Neural cell (in vitro differentiated cells): ENCODE results near the gene METRN. TPM values are rescaled to one million over a fixed set of nuclear protein-coding genes. Genes with fewer than 3 reads are reported as not detected.
A peak's percentile ranks its signal among the peaks of the same experiment; 100 is the strongest.

Experiments
- H2AFZ ChIP-seq: fragments of 200-600, 300-800 bp; sonication (generic), shearing (Covaris generic); 2 replicates; pipeline ENCODE4 v1.6.0; 2014; ENCODE audit warnings: low read depth, mild to moderate bottlenecking, antibody characterized with exemption, low read length, moderate library complexity
- H3F3A ChIP-seq: fragments of 200-600 bp; shearing (Covaris generic); 2 replicates; pipeline ENCODE4 v1.6.1; 2016; ENCODE audit warnings: mild to moderate bottlenecking, moderate library complexity, mixed read lengths, antibody characterized with exemption, low read length; ENCODE audit not compliant: insufficient read depth, poor library complexity, severe bottlenecking
- H3K27ac ChIP-seq: fragments of 200-600, 300-800 bp; sonication (generic), shearing (Covaris generic); 2 replicates; pipeline ENCODE4 v1.5.1; 2014; ENCODE audit warnings: mild to moderate bottlenecking, low read length, moderate library complexity
- H3K27me3 ChIP-seq: fragments of 300-800, 200-600 bp; sonication (generic), shearing (Covaris generic); 2 replicates; pipeline ENCODE4 v1.6.0; 2014; ENCODE audit warnings: mild to moderate bottlenecking, low read depth, low read length, moderate library complexity; ENCODE audit not compliant: insufficient read depth
- H3K36me3 ChIP-seq: fragments of 300-800, 200-600 bp; sonication (generic), shearing (Covaris generic); 2 replicates; pipeline ENCODE4 v1.5.1; 2014; ENCODE audit warnings: mild to moderate bottlenecking, antibody characterized with exemption, low read length, moderate library complexity; ENCODE audit not compliant: insufficient read depth
- H3K4me2 ChIP-seq: fragments of 300-800, 200-600 bp; sonication (generic), shearing (Covaris generic); 2 replicates; pipeline ENCODE4 v1.6.0; 2014; ENCODE audit warnings: mild to moderate bottlenecking, low read length
- H3K4me3 ChIP-seq: fragments of 300-800, 200-600 bp; sonication (generic), shearing (Covaris generic); 2 replicates; pipeline ENCODE4 v1.5.1; 2014; ENCODE audit warnings: mild to moderate bottlenecking, low read length, moderate library complexity
- H3K79me2 ChIP-seq: fragments of 200-600 bp; shearing (Covaris generic); replicated peaks from 2 replicates; pipeline ENCODE4 v1.6.0; 2014; ENCODE audit warnings: mild to moderate bottlenecking, low read length, moderate library complexity; ENCODE audit not compliant: insufficient read depth
- H3K9ac ChIP-seq: fragments of 300-800, 200-600 bp; sonication (generic), shearing (Covaris generic); 2 replicates; pipeline ENCODE4 v1.6.1; 2016; ENCODE audit warnings: mild to moderate bottlenecking, low read length, mixed read lengths
- H3K9me2 ChIP-seq: fragments of 200-600 bp; shearing (Covaris generic); 2 replicates; pipeline ENCODE4 v1.6.1; 2016; ENCODE audit warnings: mild to moderate bottlenecking, low read length, mixed read lengths; ENCODE audit not compliant: insufficient read depth
- H3K9me3 ChIP-seq: fragments of 200-600, 300-800 bp; sonication (generic), shearing (Covaris generic); 2 replicates; pipeline ENCODE4 v1.6.1; 2016; ENCODE audit warnings: mild to moderate bottlenecking, mixed run types, low read length, moderate library complexity, mixed read lengths
- H4K20me1 ChIP-seq: fragments of 200-600 bp; shearing (Covaris generic); 2 replicates; pipeline ENCODE4 v1.6.1; 2016; ENCODE audit warnings: mild to moderate bottlenecking, mixed run types; ENCODE audit not compliant: insufficient read depth
- EP300 ChIP-seq: fragments of 450-650 bp; conservative IDR thresholded peaks from 2 replicates; pipeline ENCODE4 v1.6.1; 2014; ENCODE audit warnings: antibody characterized with exemption, mild to moderate bottlenecking, moderate library complexity; ENCODE audit not compliant: poor library complexity, severe bottlenecking
- EZH2 ChIP-seq: fragments of 200-600, 300-800 bp; shearing (Covaris generic), sonication (generic); IDR thresholded peaks from 2 replicates; pipeline ENCODE4 v1.6.1; 2014; ENCODE audit warnings: antibody characterized with exemption, low read length, borderline replicate concordance, mild to moderate bottlenecking; ENCODE audit not compliant: insufficient read depth, poor library complexity, severe bottlenecking
- MXI1 ChIP-seq: fragments of 450-650 bp; conservative IDR thresholded peaks from 2 replicates; pipeline ENCODE4 v1.6.1; 2014; ENCODE audit warnings: antibody characterized with exemption, mild to moderate bottlenecking; ENCODE audit not compliant: poor library complexity, severe bottlenecking
- POLR2AphosphoS5 ChIP-seq: IDR thresholded peaks from 2 replicates; pipeline ENCODE4 v1.6.1; 2012
- REST ChIP-seq: IDR thresholded peaks from 2 replicates; pipeline ENCODE4 v1.6.1; 2012; ENCODE audit warnings: borderline replicate concordance
- TAF1 ChIP-seq: IDR thresholded peaks from 2 replicates; pipeline ENCODE4 v1.6.1; 2012; ENCODE audit warnings: low read depth
- polyA plus RNA-seq: library from polyadenylated mRNA; depleted of rRNA; stranded (reverse); fragments of >200 nt; gene quantifications from 2 replicates; pipeline ENCODE4 v1.2.3, GENCODE V29; 2014
- TF ChIP-seq, protein P1 (sequence below): fragments of 450-650 bp; IDR thresholded peaks from 2 replicates; pipeline ENCODE4 v1.5.1; 2014; ENCODE audit warnings: antibody characterized with exemption, mild to moderate bottlenecking, moderate library complexity; ENCODE audit not compliant: poor library complexity, severe bottlenecking

Gene METRN
- polyA plus RNA-seq, 1 donor from 2014 or later, result 37.6 TPM

DNA sequence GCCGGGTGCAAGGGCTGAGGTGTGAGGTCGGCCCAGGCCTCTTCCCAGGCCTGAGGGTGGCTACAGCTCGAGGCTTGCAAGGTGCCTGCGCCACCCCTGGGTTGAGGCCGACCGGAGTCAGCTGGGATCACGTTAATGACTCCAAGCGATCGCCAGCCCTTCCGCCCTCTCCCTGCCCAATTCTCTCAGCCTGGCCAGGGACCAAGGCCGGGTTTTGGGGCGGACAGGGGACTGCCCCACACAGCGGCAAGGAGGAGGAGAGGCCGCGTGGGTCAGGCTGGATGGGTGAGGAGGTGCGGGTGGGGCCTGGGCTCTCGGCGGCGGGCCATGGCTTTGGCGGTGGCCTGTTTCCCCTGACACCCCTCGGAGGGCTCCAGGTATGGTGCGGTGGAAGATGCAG, 21.6 kb upstream of the METRN start:
- no peak overlapping the region for H3K9ac ChIP-seq
- H3K27ac ChIP-seq, result no peak overlapping the region
- H3K36me3 ChIP-seq, result no peaks in the 10 kb centered on the region
- H3K9me2 ChIP-seq, result no peaks in the 10 kb centered on the region
- H3K4me3 ChIP-seq, result no peak overlapping the region
- no peak overlapping the region for H3K4me2 ChIP-seq
- no peak overlapping the region for H2AFZ ChIP-seq
- TF ChIP-seq POLR2AphosphoS5 (peak; percentile 11), EP300 (no peak)
- peaks cover 3% of the 10 kb centered on the region for H4K20me1 ChIP-seq
- H3K79me2 ChIP-seq, result peaks cover 6% of the 10 kb centered on the region
- no peaks in the 10 kb centered on the region for H3K9me3 ChIP-seq
- H3F3A ChIP-seq, result no peaks in the 10 kb centered on the region
- peaks cover 21% of the 10 kb centered on the region for H3K27me3 ChIP-seq

DNA sequence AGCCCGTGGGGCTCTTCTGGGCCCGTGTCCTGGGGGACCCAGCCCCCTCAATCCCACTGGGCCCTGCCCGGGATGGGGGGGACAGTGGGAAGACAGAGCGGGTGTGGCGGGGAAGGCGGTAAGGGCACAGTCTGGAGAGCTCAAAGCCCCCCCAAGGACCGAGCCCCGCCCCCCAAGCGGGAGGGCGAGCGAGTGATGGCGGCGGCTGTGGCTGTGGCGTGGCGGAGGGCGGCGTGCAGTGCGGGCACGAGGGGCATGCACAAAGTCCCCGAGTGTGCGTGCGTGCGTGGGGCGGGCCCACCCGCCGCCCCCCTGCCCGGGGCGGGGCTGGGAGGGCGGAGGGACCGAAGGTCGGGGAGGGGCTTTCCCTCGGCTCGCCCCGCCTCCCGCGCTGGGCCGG, 21.2 kb upstream of the METRN start:
- H3K4me3 ChIP-seq, result no peak overlapping the region

More for the DNA sequence above, 21.2 kb upstream of the METRN start:
- no peak overlapping the region for H3K9ac ChIP-seq
- no peaks in the 10 kb centered on the region for H3K36me3 ChIP-seq
- no peak overlapping the region for H3K4me2 ChIP-seq
- H3K27me3 ChIP-seq, result peaks cover 21% of the 10 kb centered on the region
- no peaks in the 10 kb centered on the region for H3K9me2 ChIP-seq
- H3K79me2 ChIP-seq, result peaks cover 6% of the 10 kb centered on the region
- no peak for TF ChIP-seq REST
- TF ChIP-seq, protein P1, sequence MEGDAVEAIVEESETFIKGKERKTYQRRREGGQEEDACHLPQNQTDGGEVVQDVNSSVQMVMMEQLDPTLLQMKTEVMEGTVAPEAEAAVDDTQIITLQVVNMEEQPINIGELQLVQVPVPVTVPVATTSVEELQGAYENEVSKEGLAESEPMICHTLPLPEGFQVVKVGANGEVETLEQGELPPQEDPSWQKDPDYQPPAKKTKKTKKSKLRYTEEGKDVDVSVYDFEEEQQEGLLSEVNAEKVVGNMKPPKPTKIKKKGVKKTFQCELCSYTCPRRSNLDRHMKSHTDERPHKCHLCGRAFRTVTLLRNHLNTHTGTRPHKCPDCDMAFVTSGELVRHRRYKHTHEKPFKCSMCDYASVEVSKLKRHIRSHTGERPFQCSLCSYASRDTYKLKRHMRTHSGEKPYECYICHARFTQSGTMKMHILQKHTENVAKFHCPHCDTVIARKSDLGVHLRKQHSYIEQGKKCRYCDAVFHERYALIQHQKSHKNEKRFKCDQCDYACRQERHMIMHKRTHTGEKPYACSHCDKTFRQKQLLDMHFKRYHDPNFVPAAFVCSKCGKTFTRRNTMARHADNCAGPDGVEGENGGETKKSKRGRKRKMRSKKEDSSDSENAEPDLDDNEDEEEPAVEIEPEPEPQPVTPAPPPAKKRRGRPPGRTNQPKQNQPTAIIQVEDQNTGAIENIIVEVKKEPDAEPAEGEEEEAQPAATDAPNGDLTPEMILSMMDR, result no peak
- no peak for TF ChIP-seq POLR2AphosphoS5
- no peak for TF ChIP-seq MXI1
- TF ChIP-seq TAF1, result no peak
- TF ChIP-seq EP300, result no peak
- no peak for TF ChIP-seq EZH2
- H3K27ac ChIP-seq, result no peak overlapping the region
- no peak overlapping the region for H2AFZ ChIP-seq
- H3K9me3 ChIP-seq, result no peaks in the 10 kb centered on the region
- H3F3A ChIP-seq, result no peaks in the 10 kb centered on the region
- H4K20me1 ChIP-seq, result peaks cover 3% of the 10 kb centered on the region
